Measurements from ENCODE around the gene CACUL1.

DNA sequence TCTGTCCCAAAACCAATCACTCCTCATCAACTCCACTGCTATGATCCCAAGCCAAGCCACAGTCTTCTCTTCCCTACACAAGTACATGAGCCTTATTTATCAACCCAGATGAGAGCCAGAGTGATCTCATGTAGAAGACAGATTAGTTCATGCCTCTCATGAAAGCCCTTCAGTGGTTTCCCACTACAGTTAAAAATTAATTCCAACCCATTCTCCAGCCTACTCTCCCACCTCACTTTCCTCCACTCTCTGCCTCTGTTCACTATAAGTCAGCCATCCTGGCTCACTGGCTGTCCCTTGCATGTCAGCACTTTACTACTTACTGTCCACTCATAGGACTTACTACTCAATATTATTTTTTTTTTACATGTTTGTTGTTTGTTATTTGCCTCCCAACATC is 67.3 kb downstream of the CACUL1 start:
- no peak for TF ChIP-seq ARNTL (CRISPR knock-in tag; IDR thresholded peaks at IDR 0.05; ENCODE audit: borderline replicate concordance, low read depth)
- TF ChIP-seq GLIS3 (CRISPR knock-in tag; IDR thresholded peaks at IDR 0.05): no peak
- TF ChIP-seq PATZ1 (CRISPR knock-in tag; IDR thresholded peaks at IDR 0.05; ENCODE audit: borderline replicate concordance): no peak
- TF ChIP-seq, protein P1, sequence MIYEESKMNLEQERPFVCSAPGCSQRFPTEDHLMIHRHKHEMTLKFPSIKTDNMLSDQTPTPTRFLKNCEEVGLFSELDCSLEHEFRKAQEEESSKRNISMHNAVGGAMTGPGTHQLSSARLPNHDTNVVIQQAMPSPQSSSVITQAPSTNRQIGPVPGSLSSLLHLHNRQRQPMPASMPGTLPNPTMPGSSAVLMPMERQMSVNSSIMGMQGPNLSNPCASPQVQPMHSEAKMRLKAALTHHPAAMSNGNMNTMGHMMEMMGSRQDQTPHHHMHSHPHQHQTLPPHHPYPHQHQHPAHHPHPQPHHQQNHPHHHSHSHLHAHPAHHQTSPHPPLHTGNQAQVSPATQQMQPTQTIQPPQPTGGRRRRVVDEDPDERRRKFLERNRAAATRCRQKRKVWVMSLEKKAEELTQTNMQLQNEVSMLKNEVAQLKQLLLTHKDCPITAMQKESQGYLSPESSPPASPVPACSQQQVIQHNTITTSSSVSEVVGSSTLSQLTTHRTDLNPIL (CRISPR knock-in tag; IDR thresholded peaks at IDR 0.05; ENCODE audit: low read depth): no peak
- no peak for TF ChIP-seq BACH2 (CRISPR knock-in tag; IDR thresholded peaks at IDR 0.05; ENCODE audit: borderline replicate concordance)
- no peak for TF ChIP-seq RARB (CRISPR knock-in tag; IDR thresholded peaks at IDR 0.05)
- no peak for TF ChIP-seq TSHZ2 (CRISPR knock-in tag; IDR thresholded peaks at IDR 0.05)
- no peak for TF ChIP-seq ESRRG (CRISPR knock-in tag; IDR thresholded peaks at IDR 0.05)
- TF ChIP-seq ZC3H10 (CRISPR knock-in tag; IDR thresholded peaks at IDR 0.05): no peak
- TF ChIP-seq ZFP30 (CRISPR knock-in tag; IDR thresholded peaks at IDR 0.05): no peak
- TF ChIP-seq SNAI2 (CRISPR knock-in tag; IDR thresholded peaks at IDR 0.05): no peak
